Dedifferentiated amniotic fluid mesenchymal stem cell (primary cell): Measurements from ENCODE around the gene TRIM29.

ENCODE experiments used
- DNase-seq: peaks from one replicate; pipeline ENCODE4 v3.0.0-alpha.2; 2016; ENCODE audit errors: extremely low spot score

Gene TRIM29

DNA sequence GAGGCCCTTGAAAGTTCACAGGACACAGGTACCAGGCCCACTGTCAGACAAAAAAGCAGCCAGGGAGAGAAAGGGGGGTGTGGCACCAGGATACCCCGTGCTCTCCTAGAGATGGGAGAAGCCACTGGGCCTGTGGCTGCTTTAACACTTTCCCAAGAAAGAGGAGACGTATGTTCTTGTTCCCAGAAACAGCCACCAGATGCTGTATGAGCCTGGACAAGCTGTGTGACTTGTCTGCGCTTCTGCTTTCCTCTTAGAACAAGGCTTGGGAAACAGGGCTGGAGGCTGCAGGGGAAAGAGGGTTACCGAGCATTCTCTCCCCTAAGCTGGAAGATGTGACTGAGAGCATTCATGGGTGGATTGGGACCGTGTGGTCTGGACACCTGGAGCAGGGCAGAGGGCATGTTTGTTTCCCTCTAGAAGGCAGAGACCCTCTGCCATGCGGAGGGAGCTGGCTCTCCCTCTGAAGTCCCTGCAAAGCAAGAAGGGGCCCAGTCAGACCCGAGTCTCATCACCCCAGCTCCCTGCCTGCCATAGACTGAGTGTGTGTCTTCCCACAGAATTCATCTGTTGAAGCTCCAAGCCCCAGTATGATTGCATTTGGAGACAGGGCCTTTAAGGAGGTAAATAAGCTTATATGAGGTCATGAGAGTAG lies 74.1 kb downstream of the TRIM29 start:
- no peak for DNase-seq

- DNase-seq, result no peak
Observed at GRCh38 chr11:120062561-120062930, 75.4 kb downstream of the TRIM29 start.

DNA sequence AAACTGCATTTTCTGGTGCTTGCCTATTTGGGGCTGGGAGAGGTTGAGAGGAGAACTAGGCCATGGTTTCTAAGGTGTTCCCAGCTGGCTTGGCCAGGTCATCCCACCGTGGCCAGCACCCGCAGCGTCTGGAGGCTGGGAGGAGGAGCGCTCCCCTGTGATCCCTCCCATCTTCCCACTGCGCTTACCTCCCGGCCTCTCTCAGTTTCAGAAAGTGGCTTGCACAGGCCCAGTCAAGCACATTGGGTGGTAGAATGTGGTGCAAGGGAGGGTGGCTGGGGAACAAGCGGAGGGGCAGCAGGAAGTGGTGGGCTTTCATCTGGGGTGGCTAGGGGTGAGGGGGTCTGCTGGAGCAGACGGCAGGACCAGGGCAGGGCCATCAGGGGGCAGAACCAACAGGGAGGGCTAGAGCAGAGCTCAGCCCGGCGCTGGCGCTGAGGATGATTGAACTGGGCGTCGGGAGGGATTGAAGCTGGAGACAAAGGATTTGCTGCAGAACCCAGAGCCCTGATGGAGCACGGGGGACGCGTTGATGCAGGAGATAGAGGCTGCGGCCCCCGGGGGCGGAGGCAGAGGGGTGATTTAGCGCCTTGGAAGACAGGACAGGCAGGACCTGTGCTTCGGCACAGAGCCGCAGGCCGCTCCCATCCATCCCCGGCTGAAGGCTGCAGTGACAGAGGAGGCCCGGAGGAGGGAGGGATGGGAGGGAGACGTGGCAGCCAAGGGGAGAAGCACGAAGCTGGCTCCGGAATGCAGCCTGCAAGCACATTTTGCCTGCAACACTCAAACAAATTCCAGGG lies 76.0 kb downstream of the TRIM29 start:
- no peak for DNase-seq
